B cell (primary cell): ENCODE results near the gene ADCY7. TPM values are rescaled to one million over a fixed set of nuclear protein-coding genes. Genes with fewer than 3 reads are reported as not detected.

ENCODE experiments used
- ATAC-seq: fragments of 200-7000 bp; cut with Tn5 transposase; one replicate; pipeline ENCODE4 v1.10.0; 2021; ENCODE audit warnings: low read depth, mild to moderate bottlenecking, moderate number of reproducible peaks, moderate library complexity
- CTCF ChIA-PET: fragments of 350-600 bp; sonication (Branson Sonifier 250); formaldehyde crosslinking; loops from one replicate; lab custom pipeline; 2021; ENCODE audit warnings: antibody characterized with exemption, inconsistent platforms; lab: Charles Lee
- POLR2A ChIA-PET: fragments of 350-600 bp; sonication (Branson Sonifier 250); formaldehyde crosslinking; loops from one replicate; lab custom pipeline; 2021; ENCODE audit warnings: antibody characterized with exemption; lab: Charles Lee
- DNase-seq: peaks from one replicate; pipeline ENCODE4 v3.0.0; 2013
- H2AFZ ChIP-seq: 2 replicates; pipeline ENCODE4 v1.6.1; 2012; ENCODE audit warnings: mild to moderate bottlenecking, low read depth, low read length; ENCODE audit not compliant: insufficient read depth, poor library complexity, severe bottlenecking
- H3K27ac ChIP-seq, 2 donors: 1 replicate in 1 of 2; 2 replicates in 1 of 2; pipeline ENCODE4 v1.5.1; 2012 to 2013; ENCODE audit warnings: low read length in 2 of 2, mild to moderate bottlenecking in 2 of 2, moderate library complexity in 1 of 2
- H3K27me3 ChIP-seq, 4 experiments: fragments of 200-600 bp in 1 of 4; sonication (generic) in 1 of 4; replicated peaks in 1 of 4; 1 replicate in 2 of 4; 2 replicates in 2 of 4; pipeline versions ENCODE4 v1.6.1 to v1.7.0; 2013 to 2016; ENCODE audit warnings: low read length in 3 of 4, mild to moderate bottlenecking in 2 of 4, mixed read lengths in 1 of 4, moderate library complexity in 1 of 4; ENCODE audit not compliant: insufficient read depth in 4 of 4, control insufficient read depth in 3 of 4; ENCODE audit errors: control extremely low read depth in 1 of 4
- H3K36me3 ChIP-seq, 2 experiments: replicated peaks in 1 of 2; 1 replicate in 1 of 2; 2 replicates in 1 of 2; pipeline versions ENCODE4 v1.6.1 to v1.7.1; 2013; ENCODE audit warnings: low read length in 1 of 2; ENCODE audit not compliant: insufficient read depth in 2 of 2, control insufficient read depth in 1 of 2; ENCODE audit errors: control extremely low read depth in 1 of 2, extremely low read depth in 1 of 2
- H3K4me1 ChIP-seq, 2 donors: fragments of 200-600 bp in 1 of 2; sonication (generic) in 1 of 2; 1 replicate in 1 of 2; 2 replicates in 1 of 2; pipeline versions ENCODE4 v1.5.1 to v1.6.1; 2013 to 2017; ENCODE audit warnings: low read length in 2 of 2; ENCODE audit not compliant: control insufficient read depth in 2 of 2, insufficient read depth in 2 of 2
- H3K4me2 ChIP-seq: replicated peaks from 2 replicates; pipeline ENCODE3; 2012; ENCODE audit warnings: mild to moderate bottlenecking, low read depth, low read length; ENCODE audit not compliant: poor library complexity, severe bottlenecking
- H3K4me3 ChIP-seq, 5 experiments: fragments of 200-600 bp in 1 of 5; sonication (generic) in 1 of 5; 1 replicate in 3 of 5; 2 replicates in 2 of 5; pipeline versions ENCODE4 v1.5.1 to v1.7.0; 2011 to 2016; ENCODE audit warnings: low read length in 4 of 5, mild to moderate bottlenecking in 4 of 5, low read depth in 2 of 5, control low read depth in 1 of 5, moderate library complexity in 1 of 5; ENCODE audit not compliant: insufficient read depth in 1 of 5; ENCODE audit errors: control extremely low read depth in 1 of 5, extremely low read depth in 1 of 5
- H3K79me2 ChIP-seq: fragments of 200-600 bp; sonication (generic); one replicate; pipeline ENCODE4 v1.6.0; 2016; ENCODE audit warnings: low read length; ENCODE audit not compliant: control insufficient read depth, insufficient read depth
- H3K9ac ChIP-seq: fragments of 200-600 bp; sonication (generic); 2 replicates; pipeline ENCODE4 v1.6.1; 2017; ENCODE audit warnings: mild to moderate bottlenecking, low read length, moderate library complexity
- H3K9me3 ChIP-seq, 3 donors: one replicate each; pipeline versions ENCODE4 v1.6.1 to v1.7.1; 2013; ENCODE audit warnings: low read length in 2 of 3; ENCODE audit not compliant: control insufficient read depth in 2 of 3, insufficient read depth in 1 of 3; ENCODE audit errors: control extremely low read depth in 1 of 3
- H4K20me1 ChIP-seq: 2 replicates; pipeline ENCODE4 v1.6.0; 2012; ENCODE audit warnings: mild to moderate bottlenecking, low read length; ENCODE audit not compliant: insufficient read depth, control insufficient read depth, poor library complexity, severe bottlenecking
- H3K27ac Mint-ChIP-seq: one replicate; pipeline ENCODE4 v1.8.0; 2021; ENCODE audit warnings: mixed read lengths
- H3K27me3 Mint-ChIP-seq: one replicate; pipeline ENCODE4 v1.8.0; 2021; ENCODE audit warnings: mixed read lengths
- H3K4me1 Mint-ChIP-seq: one replicate; pipeline ENCODE4 v1.8.0; 2021; ENCODE audit warnings: mixed read lengths
- H3K4me3 Mint-ChIP-seq: one replicate; pipeline ENCODE4 v1.8.0; 2021; ENCODE audit warnings: mixed read lengths
- H3K9me3 Mint-ChIP-seq: one replicate; pipeline ENCODE4 v1.8.0; 2022; ENCODE audit warnings: mixed read lengths; ENCODE audit not compliant: insufficient read depth
- CTCF ChIP-seq: fragments of 200-600 bp; IDR thresholded peaks from one replicate; pipeline ENCODE4 v1.8.0; 2022; ENCODE audit warnings: antibody characterized with exemption, mild to moderate bottlenecking
- EZH2 ChIP-seq: IDR thresholded peaks from 2 replicates; pipeline ENCODE4 v1.6.1; 2012; ENCODE audit warnings: borderline replicate concordance, low read depth, mild to moderate bottlenecking, moderate library complexity, low read length; ENCODE audit not compliant: insufficient read depth, poor library complexity, severe bottlenecking
- WGBS: methylation state at CpG from one replicate; pipeline ENCODE4 v1.1.5; 2013; ENCODE audit warnings: missing lambda C conversion rate; ENCODE audit not compliant: insufficient coverage; 5-methylcytosine and 5-hydroxymethylcytosine counted together
- intact Hi-C: fragments of 100-400 bp; cut with micrococcal nuclease; formaldehyde crosslinking; loops from one replicate; pipeline ENCODE4 v1.10.0; 2022
- polyA plus RNA-seq: library from polyadenylated mRNA; depleted of rRNA; stranded (reverse); fragments of >200 nt; gene quantifications from 2 replicates; pipeline ENCODE4 v1.2.3, GENCODE V29; 2012
- total RNA-seq, 2 donors: library from RNA; stranded (reverse); fragments of 120-200 nt in 1 of 2; gene quantifications; 1 replicate in 1 of 2; 2 replicates in 1 of 2; pipeline versions ENCODE4 v1.2.3 to v1.2.4, GENCODE V29; 2013 to 2022

Gene ADCY7
- total and polyA plus RNA-seq, 2 donors (not counting 1 experiment from before 2014, with no cell fraction given): 78.4 to 207 TPM

GRCh38 chr16:50288026-50288425 lies 21.7 kb downstream of the ADCY7 start:
- peaks cover 28% of the 10 kb centered on the region in 2 donors for H3K4me1 ChIP-seq

GRCh38 chr16:50288920-50289319 lies 22.6 kb downstream of the ADCY7 start:
- Histone ChIP-seq H3K9me3 (peaks cover 0 to 8% (median 0%) of the 10 kb centered on the region in 3 donors), H3K4me3 (no peak overlapping the region), H3K36me3 (peaks cover 2 to 69% of the 10 kb centered on the region in 2 experiments), H4K20me1 (peaks cover 96% of the 10 kb centered on the region), H3K4me1 (peaks cover 19% of the 10 kb centered on the region in 2 donors), H2AFZ (no peak overlapping the region), H3K27me3 (no peaks in the 10 kb centered on the region), H3K9ac (no peak overlapping the region), H3K27ac (no peak overlapping the region), H3K4me2 (no peak overlapping the region), H3K79me2 (peaks cover 97% of the 10 kb centered on the region)
- no peak overlapping the region for H3K4me3 Mint-ChIP-seq
- H3K27ac Mint-ChIP-seq: no peak overlapping the region
- no peak for ATAC-seq
- no peaks in the 10 kb centered on the region for H3K9me3 Mint-ChIP-seq
- H3K4me1 Mint-ChIP-seq: peaks cover 25% of the 10 kb centered on the region
- CTCF ChIA-PET: interaction anchor here (1.6 kb wide), 1 partner anchor 39 kb away, joined by 4 read pairs; no protein-coding TSS in a partner anchor
- 100% methylated on average over 2 of the region's 3 CpGs for WGBS
- no peak for TF ChIP-seq CTCF
- no peak for TF ChIP-seq EZH2
- intact Hi-C loops: no loop called here
- H3K27me3 Mint-ChIP-seq: no peaks in the 10 kb centered on the region
- no peak for DNase-seq
- POLR2A ChIA-PET: interaction anchor here (0.6 kb wide), 1 partner anchor 15 kb away, joined by 3 read pairs; no protein-coding TSS in a partner anchor

More at GRCh38 chr16:50288026-50288425, 21.7 kb downstream of the ADCY7 start:
- Histone ChIP-seq H3K36me3 (peaks cover 2 to 62% of the 10 kb centered on the region in 2 experiments), H3K9ac (no peak overlapping the region), H3K4me2 (no peak overlapping the region), H2AFZ (no peak overlapping the region), H4K20me1 (peaks cover 95% of the 10 kb centered on the region), H3K27me3 (no peaks in the 10 kb centered on the region), H3K9me3 (peaks cover 0 to 8% (median 0%) of the 10 kb centered on the region in 3 donors), H3K27ac (no peak overlapping the region), H3K79me2 (peaks cover 97% of the 10 kb centered on the region), H3K4me3 (no peak overlapping the region)
- no peak for DNase-seq
- Mint-ChIP-seq H3K27me3 (no peaks in the 10 kb centered on the region), H3K27ac (no peak overlapping the region), H3K4me3 (no peak overlapping the region), H3K4me1 (peaks cover 34% of the 10 kb centered on the region), H3K9me3 (no peaks in the 10 kb centered on the region)
- ATAC-seq: no peak
- CTCF ChIA-PET: interaction anchor here (1.5 to 4.3 kb wide), 3 partner anchors 14 to 67 kb away, joined by 4 to 27 read pairs (median 6); no protein-coding TSS in a partner anchor
- no peak for TF ChIP-seq EZH2
- intact Hi-C loops: no loop called here
- 91% methylated on average over 15 of the region's 17 CpGs for WGBS
- POLR2A ChIA-PET: interaction anchor here (0.6 to 0.7 kb wide), 2 partner anchors 22 to 56 kb away, joined by 3 read pairs; no protein-coding TSS in a partner anchor
